Esophagus squamous epithelium (tissue), 5 donors: ENCODE results near the gene ZDHHC3. TPM values are rescaled to one million over a fixed set of nuclear protein-coding genes. Genes with fewer than 3 reads are reported as not detected.

ENCODE experiments used
- DNase-seq: peaks from one replicate; lab custom pipeline; 2025; lab: John Stamatoyannopoulos, UW
- H3K27ac ChIP-seq, 4 donors: fragments of 200-600 bp; sonication (generic); one replicate each; pipeline ENCODE4 v1.5.1; 2016 to 2019; ENCODE audit warnings: mild to moderate bottlenecking in 1 of 4
- H3K27me3 ChIP-seq, 4 donors: fragments of 200-600 bp; sonication (generic); 1 replicate in 3 of 4; 2 replicates in 1 of 4; pipeline versions ENCODE4 v1.5.1 to v1.6.0; 2017 to 2021; ENCODE audit warnings: antibody characterized with exemption in 1 of 4
- H3K36me3 ChIP-seq, 3 donors: fragments of 200-600 bp; sonication (generic); one replicate each; pipeline ENCODE4 v1.5.1; 2016 to 2019
- H3K4me1 ChIP-seq, 3 donors: fragments of 200-600 bp; sonication (generic); one replicate each; pipeline ENCODE4 v1.5.1; 2017 to 2019
- H3K4me3 ChIP-seq, 4 donors: fragments of 200-600 bp; sonication (generic); 1 replicate in 3 of 4; 2 replicates in 1 of 4; pipeline ENCODE4 v1.5.1; 2016 to 2019; ENCODE audit warnings: mild to moderate bottlenecking in 2 of 4, moderate library complexity in 1 of 4
- H3K9me3 ChIP-seq, 3 donors: fragments of 200-600 bp; sonication (generic); one replicate each; pipeline ENCODE4 v1.5.1; 2016 to 2019
- POLR2A ChIP-seq, 4 donors: fragments of 450-650 bp; IDR thresholded peaks; one replicate each; pipeline ENCODE4 v1.6.1; 2017; ENCODE audit warnings: antibody characterized with exemption in 4 of 4, mild to moderate bottlenecking in 4 of 4, moderate library complexity in 3 of 4
- WGBS, 2 donors: methylation state at CpG; one replicate each; pipeline ENCODE4 v1.1.5; 2018; 5-methylcytosine and 5-hydroxymethylcytosine counted together
- intact Hi-C: fragments of 100-400 bp; cut with DNase I; formaldehyde crosslinking; loops from one replicate; pipeline ENCODE4 v1.15.0; 2022
- total RNA-seq, 4 donors: library from RNA; depleted of rRNA; stranded (reverse); fragments of >200 nt; gene quantifications; one replicate each; pipeline ENCODE4 v1.1.0, GENCODE V29; 2016
- TF ChIP-seq, protein P1 (sequence below), 6 experiments: fragments of 450-650 bp in 4 of 6; fragments of 200-600 bp in 2 of 6; sonication (generic) in 2 of 6; IDR thresholded peaks; one replicate each; pipeline ENCODE4 v1.5.1; 2016 to 2019; ENCODE audit warnings: antibody characterized with exemption in 6 of 6, mild to moderate bottlenecking in 4 of 6, moderate library complexity in 4 of 6
- donor health status: DM: yes; HTN: yes; CAD: no.

ZDHHC3 gene, protein sequence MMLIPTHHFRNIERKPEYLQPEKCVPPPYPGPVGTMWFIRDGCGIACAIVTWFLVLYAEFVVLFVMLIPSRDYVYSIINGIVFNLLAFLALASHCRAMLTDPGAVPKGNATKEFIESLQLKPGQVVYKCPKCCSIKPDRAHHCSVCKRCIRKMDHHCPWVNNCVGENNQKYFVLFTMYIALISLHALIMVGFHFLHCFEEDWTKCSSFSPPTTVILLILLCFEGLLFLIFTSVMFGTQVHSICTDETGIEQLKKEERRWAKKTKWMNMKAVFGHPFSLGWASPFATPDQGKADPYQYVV
- 10 to 100 TPM; 64.6 to 93.8 (median 73.0) TPM for total RNA-seq

- TF ChIP-seq, protein P1, sequence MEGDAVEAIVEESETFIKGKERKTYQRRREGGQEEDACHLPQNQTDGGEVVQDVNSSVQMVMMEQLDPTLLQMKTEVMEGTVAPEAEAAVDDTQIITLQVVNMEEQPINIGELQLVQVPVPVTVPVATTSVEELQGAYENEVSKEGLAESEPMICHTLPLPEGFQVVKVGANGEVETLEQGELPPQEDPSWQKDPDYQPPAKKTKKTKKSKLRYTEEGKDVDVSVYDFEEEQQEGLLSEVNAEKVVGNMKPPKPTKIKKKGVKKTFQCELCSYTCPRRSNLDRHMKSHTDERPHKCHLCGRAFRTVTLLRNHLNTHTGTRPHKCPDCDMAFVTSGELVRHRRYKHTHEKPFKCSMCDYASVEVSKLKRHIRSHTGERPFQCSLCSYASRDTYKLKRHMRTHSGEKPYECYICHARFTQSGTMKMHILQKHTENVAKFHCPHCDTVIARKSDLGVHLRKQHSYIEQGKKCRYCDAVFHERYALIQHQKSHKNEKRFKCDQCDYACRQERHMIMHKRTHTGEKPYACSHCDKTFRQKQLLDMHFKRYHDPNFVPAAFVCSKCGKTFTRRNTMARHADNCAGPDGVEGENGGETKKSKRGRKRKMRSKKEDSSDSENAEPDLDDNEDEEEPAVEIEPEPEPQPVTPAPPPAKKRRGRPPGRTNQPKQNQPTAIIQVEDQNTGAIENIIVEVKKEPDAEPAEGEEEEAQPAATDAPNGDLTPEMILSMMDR (IDR thresholded peaks at IDR 0.05): no peak
- TF ChIP-seq POLR2A (IDR thresholded peaks at IDR 0.05): peak in 3 of 4 donors; percentile 55 to 82 (median 63)
- intact Hi-C loops: no loop called here
- peak within 1 kb of the TSS; percentile 94 to 98 (median 97) for H3K27ac ChIP-seq
- WGBS, 2 donors: 0% methylated on average over 13 to 17 of the region's 82 CpGs
- H3K36me3 ChIP-seq: peaks cover 0 to 11% (median 0%) of the 10 kb centered on the region in 3 donors
- DNase-seq: peak; percentile 55
- H3K4me1 ChIP-seq: peaks cover 17 to 85% (median 22%) of the 10 kb centered on the region in 3 donors
- H3K27me3 ChIP-seq: no peaks in the 10 kb centered on the region
- no peaks in the 10 kb centered on the region for H3K9me3 ChIP-seq
- H3K4me3 ChIP-seq: peak within 1 kb of the TSS; percentile 71 to 97 (median 85)
Measured at GRCh38 chr3:44976002-44976815, at the start of gene ZDHHC3, which contains the start of gene EXOSC7. ZDHHC3 (minus strand) TSS chr3:44976174; CDS start chr3:44959436, 16,738 bp downstream. EXOSC7 (plus strand) TSS chr3:44976244; CDS start chr3:44976278, 34 bp downstream.

GRCh38 chr3:45024542-45025255 is 48.7 kb upstream of the ZDHHC3 start:
- TF ChIP-seq, protein P1 (IDR thresholded peaks at IDR 0.05): no peak
- TF ChIP-seq POLR2A (IDR thresholded peaks at IDR 0.05): no peak
- H3K4me1 ChIP-seq: peaks cover 18 to 86% (median 24%) of the 10 kb centered on the region in 3 donors
- peaks cover 0 to 3% (median 0%) of the 10 kb centered on the region in 4 donors for H3K27me3 ChIP-seq
- DNase-seq: no peak
- H3K9me3 ChIP-seq: no peaks in the 10 kb centered on the region
- H3K27ac ChIP-seq: peak overlapping the region in 3 of 4 donors; percentile 62 to 74 (median 74)
- H3K36me3 ChIP-seq: no peaks in the 10 kb centered on the region
- WGBS, 2 donors: 50 to 58% methylated on average over 5 to 6 of the region's 6 CpGs
- no peak overlapping the region for H3K4me3 ChIP-seq
- intact Hi-C loops: no loop called here

DNA sequence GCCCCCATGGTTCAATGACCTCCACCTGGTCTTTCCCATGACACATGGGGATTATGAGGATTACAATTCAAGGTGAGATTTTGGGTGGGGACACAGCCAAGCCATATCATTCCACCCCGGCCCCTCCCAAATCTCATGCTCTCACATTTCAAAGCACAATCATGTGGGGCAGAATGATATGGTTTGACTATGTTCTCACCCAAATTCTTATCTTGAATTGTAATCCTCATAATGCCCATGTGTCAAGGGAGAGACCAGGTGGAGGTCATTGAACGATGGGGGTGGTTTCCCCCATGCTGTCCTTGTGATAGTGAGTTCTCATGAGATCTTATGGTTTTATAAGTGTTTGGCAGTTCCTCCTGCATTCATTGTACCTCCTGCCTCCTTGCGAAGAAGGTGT is 47.7 kb upstream of the ZDHHC3 start:
- H3K4me3 ChIP-seq: no peak overlapping the region
- peaks cover 0 to 3% (median 0%) of the 10 kb centered on the region in 4 donors for H3K27me3 ChIP-seq
- H3K27ac ChIP-seq: no peak overlapping the region
- no peak for DNase-seq
- H3K36me3 ChIP-seq: no peaks in the 10 kb centered on the region
- WGBS, 2 donors: 67 to 71% methylated on average over 2 to 3 of the region's 3 CpGs
- intact Hi-C loops: no loop called here
- no peak for TF ChIP-seq POLR2A (IDR thresholded peaks at IDR 0.05)
- no peaks in the 10 kb centered on the region for H3K9me3 ChIP-seq
- H3K4me1 ChIP-seq: peaks cover 12 to 75% (median 24%) of the 10 kb centered on the region in 3 donors

DNA sequence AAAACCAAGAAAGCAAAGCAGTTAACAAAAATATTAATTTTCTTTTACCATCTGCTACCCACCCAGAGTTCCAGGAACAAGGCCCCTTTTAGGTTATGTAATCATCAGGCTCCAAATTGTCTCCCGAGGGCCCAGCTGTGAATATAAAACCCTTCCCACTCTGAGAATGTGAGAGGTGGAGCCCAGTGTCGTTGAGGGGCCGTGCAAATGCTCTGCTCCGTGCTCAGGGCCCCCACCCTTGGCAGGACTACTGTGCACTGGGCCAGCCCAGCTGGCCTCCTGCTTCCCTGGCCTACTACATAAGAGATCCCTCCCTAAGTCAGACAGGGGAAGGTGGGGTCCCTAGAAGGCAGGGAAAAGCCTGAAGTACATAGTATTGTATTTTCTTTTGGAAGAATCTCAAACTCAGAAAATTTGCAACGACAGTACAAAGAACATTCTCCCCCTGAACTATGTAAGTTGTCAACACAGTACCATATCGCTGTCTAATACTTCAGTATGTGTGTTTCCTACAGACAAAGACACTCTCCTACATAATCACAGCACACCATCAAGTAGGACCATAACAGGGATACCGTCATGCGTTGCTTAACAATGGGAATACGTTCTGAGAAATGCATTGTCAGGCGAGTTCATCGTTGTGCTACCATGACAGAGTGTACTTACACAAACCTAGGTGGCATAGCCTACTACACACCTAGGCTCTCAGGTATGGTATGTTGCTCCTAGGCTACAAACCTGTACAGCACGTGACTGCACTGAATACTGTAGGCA is 45.7 kb upstream of the ZDHHC3 start:
- TF ChIP-seq, protein P1 (IDR thresholded peaks at IDR 0.05): no peak
- no peak for TF ChIP-seq POLR2A (IDR thresholded peaks at IDR 0.05)
- H3K36me3 ChIP-seq: peaks cover 0 to 1% (median 0%) of the 10 kb centered on the region in 3 donors
- H3K27me3 ChIP-seq: peaks cover 0 to 3% (median 0%) of the 10 kb centered on the region in 4 donors
- H3K9me3 ChIP-seq: no peaks in the 10 kb centered on the region
- H3K27ac ChIP-seq: no peak overlapping the region
- intact Hi-C loops: no loop called here
- H3K4me3 ChIP-seq: no peak overlapping the region
- no peak for DNase-seq
- H3K4me1 ChIP-seq: peaks cover 12 to 67% (median 16%) of the 10 kb centered on the region in 3 donors
- 50 to 71% methylated on average over 10 to 11 of the region's 12 CpGs for WGBS, 2 donors
